GM12875 (cell line): ENCODE measurements around the gene SGPP2.
"Not testable (repeated sequence)": the region's sequence is repeated elsewhere in the genome, so short reads cannot be mapped to it uniquely, and the experiment has no call there.

Experiments used
- H3K4me3 ChIP-seq: one replicate; pipeline ENCODE4 v1.5.1; 2011; ENCODE audit warnings: low read depth, low read length, control low read depth
- CTCF ChIP-seq: IDR thresholded peaks from 2 replicates; pipeline ENCODE4 v1.5.1; 2011; ENCODE audit warnings: low read depth, mild to moderate bottlenecking, control low read depth, inconsistent platforms, low read length, moderate library complexity, borderline replicate concordance; ENCODE audit not compliant: insufficient read depth

The SGPP2 gene

GRCh38 chr2:222427646-222428301 lies 3.4 kb downstream of the SGPP2 start:
- no peak overlapping the region for H3K4me3 ChIP-seq
- TF ChIP-seq CTCF, result no peak

GRCh38 chr2:222430071-222430470 lies 5.7 kb downstream of the SGPP2 start:
- TF ChIP-seq CTCF, result no peak
- H3K4me3 ChIP-seq, result no peak overlapping the region

- TF ChIP-seq CTCF, result no peak
- no peak overlapping the region for H3K4me3 ChIP-seq
Observed at GRCh38 chr2:222430681-222431080, 6.3 kb downstream of the SGPP2 start.

- no peak overlapping the region for H3K4me3 ChIP-seq
- no peak for TF ChIP-seq CTCF
Observed at GRCh38 chr2:222431869-222432268, 7.5 kb downstream of the SGPP2 start.

GRCh38 chr2:222433332-222434173 lies 9.2 kb downstream of the SGPP2 start:
- H3K4me3 ChIP-seq, result no peak overlapping the region
- no peak for TF ChIP-seq CTCF

GRCh38 chr2:222434204-222434603 lies 9.9 kb downstream of the SGPP2 start:
- no peak overlapping the region for H3K4me3 ChIP-seq
- no peak for TF ChIP-seq CTCF

- not testable (repeated sequence) for H3K4me3 ChIP-seq
Observed at GRCh38 chr2:222435400-222436039, 11.2 kb downstream of the SGPP2 start.
